ENCODE measurements around the gene PRICKLE1. TPM values are rescaled to one million over a fixed set of nuclear protein-coding genes. Genes with fewer than 3 reads are reported as not detected.

PRICKLE1 gene
- total RNA-seq, 1 donor from 2014 or later, result 11.6 TPM

DNA sequence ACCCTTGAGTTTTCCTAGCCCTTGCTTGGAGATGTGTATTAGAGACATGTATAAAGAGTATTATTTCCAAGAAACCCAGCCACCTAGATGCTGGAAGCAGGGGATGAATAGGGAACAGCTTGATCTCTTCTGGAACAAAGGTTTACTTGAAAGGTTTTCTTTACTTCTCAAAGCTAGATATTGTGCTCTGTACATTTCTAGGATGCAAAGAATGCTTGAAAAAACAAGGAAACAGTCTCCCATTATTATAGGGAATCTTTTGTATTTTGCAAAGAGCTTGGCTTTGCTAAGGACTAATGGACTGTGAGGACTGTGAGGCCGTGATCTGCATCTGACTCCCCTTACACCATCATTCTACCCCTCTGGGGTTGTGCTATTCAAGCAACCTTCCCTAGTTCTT is 77.9 kb downstream of the PRICKLE1 start:
- H3K4me3 ChIP-seq (ENCODE audit: low read depth, low read length), result no peak overlapping the region
- no peak for TF ChIP-seq CTCF (conservative IDR thresholded peaks at IDR 0.05; ENCODE audit: low read depth, low read length)
- DNase-seq (ENCODE audit: low read depth), result no peak

GRCh38 chr12:42510823-42511222 is 78.7 kb downstream of the PRICKLE1 start:
- TF ChIP-seq CTCF (conservative IDR thresholded peaks at IDR 0.05; ENCODE audit: low read depth, low read length), result no peak
- no peak overlapping the region for H3K4me3 ChIP-seq (ENCODE audit: low read depth, low read length)
- DNase-seq (ENCODE audit: low read depth), result no peak

DNA sequence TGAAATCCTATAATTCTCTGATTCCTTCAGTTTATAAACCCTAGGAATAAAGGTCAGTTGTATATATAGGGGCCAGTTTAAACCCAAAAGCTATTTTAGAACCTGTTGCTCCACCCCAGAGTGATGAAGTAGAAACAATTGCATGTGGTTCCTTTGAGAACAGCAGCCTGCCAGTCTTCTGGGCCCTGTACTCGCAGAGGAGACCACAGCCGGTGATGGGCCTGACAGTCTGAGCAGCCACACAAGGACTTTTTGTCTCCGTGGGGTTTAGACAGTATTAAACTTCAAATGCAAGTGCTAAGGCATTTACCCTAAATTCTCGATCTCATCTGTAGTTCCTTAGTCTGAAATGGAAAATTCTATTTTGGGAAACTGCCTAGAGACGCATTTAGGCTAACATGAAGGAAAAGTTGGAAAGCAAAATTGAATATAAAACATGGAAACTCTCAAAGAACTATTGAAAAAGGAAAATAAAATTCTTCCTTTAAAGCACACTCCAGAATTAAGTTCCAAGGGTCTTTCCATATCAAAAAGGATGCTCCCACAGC is 80.6 kb downstream of the PRICKLE1 start:
- DNase-seq (ENCODE audit: low read depth), result no peak
- H3K4me3 ChIP-seq (ENCODE audit: low read depth, low read length), result no peak overlapping the region
- TF ChIP-seq CTCF (conservative IDR thresholded peaks at IDR 0.05; ENCODE audit: low read depth, low read length), result no peak

DNA sequence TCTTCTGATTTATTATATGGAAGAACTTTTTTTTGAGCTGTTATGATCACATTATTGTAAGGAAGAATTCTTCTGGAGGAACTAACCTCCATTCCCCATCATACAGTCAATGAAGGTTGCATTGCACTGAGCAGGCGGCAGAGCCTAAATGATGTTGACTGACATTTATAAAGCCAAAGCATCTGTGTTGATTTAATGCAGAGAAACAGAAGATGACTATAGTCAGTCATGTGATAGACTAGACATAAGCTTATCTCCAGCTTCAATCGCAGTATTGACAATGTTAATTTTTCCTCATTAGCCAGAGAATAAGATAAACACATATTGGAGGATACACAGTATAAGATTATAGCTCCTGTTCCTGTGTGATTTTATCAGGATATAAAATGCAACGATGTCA is 82.0 kb downstream of the PRICKLE1 start:
- TF ChIP-seq CTCF (conservative IDR thresholded peaks at IDR 0.05; ENCODE audit: low read depth, low read length), result no peak
- no peak for DNase-seq (ENCODE audit: low read depth)

DNA sequence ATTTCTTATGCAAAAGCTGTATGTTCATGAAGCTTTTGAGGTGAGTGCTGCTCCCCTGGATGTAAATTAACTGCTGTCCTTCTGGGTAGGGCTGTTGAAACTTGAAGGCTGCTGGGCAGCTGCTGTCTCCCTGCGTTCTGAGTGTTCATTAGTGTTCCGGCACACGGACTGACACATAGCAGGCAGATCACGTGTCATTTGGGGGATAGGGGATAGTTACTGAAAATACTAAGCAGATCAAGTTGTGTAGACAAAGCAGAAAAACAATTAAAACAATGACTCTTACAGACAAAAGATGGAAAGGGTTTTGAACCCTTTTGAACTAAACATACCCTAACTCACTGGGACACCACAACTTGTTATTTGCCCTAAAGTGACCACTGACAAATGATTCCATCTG is 82.5 kb downstream of the PRICKLE1 start:
- no peak overlapping the region for H3K4me3 ChIP-seq (ENCODE audit: low read depth, low read length)
- DNase-seq (ENCODE audit: low read depth), result no peak
- TF ChIP-seq CTCF (conservative IDR thresholded peaks at IDR 0.05; ENCODE audit: low read depth, low read length), result no peak

More for the DNA sequence above, 82.0 kb downstream of the PRICKLE1 start:
- H3K4me3 ChIP-seq (ENCODE audit: low read depth, low read length), result no peak overlapping the region

- TF ChIP-seq CTCF (conservative IDR thresholded peaks at IDR 0.05; ENCODE audit: low read depth, low read length), result no peak
- no peak overlapping the region for H3K4me3 ChIP-seq (ENCODE audit: low read depth, low read length)
- DNase-seq (ENCODE audit: low read depth), result no peak
These were observed 85.5 kb downstream of the PRICKLE1 start for GRCh38 chr12:42504049-42504448.

- no peak for DNase-seq (ENCODE audit: low read depth)
- H3K4me3 ChIP-seq (ENCODE audit: low read depth, low read length), result no peak overlapping the region
- TF ChIP-seq CTCF (conservative IDR thresholded peaks at IDR 0.05; ENCODE audit: low read depth, low read length), result no peak
These were observed 86.9 kb downstream of the PRICKLE1 start for GRCh38 chr12:42502682-42503081.

Measured in epithelial cell of proximal tubule (primary cell).